Measurements from ENCODE around the gene CST3. TPM values are rescaled to one million over a fixed set of nuclear protein-coding genes. Genes with fewer than 3 reads are reported as not detected.

Gene CST3
- total and polyA plus RNA-seq, 2 of the 8 experiments (the other 6 are each of a cell fraction or from before 2014, with no cell fraction given), result 53.2 to 184 TPM

GRCh38 chr20:23663180-23663579 lies 25.4 kb upstream of the CST3 start (continued):
- no peak for TF ChIP-seq TCF12 (IDR thresholded peaks at IDR 0.05; ENCODE audit: low read depth, low read length)

Data from H1 (cell line).